ENCODE measurements around the gene SUGP2.
"Not testable (repeated sequence)": the region's sequence is repeated elsewhere in the genome, so short reads cannot be mapped to it uniquely, and the experiment has no call there.

The SUGP2 gene

DNA sequence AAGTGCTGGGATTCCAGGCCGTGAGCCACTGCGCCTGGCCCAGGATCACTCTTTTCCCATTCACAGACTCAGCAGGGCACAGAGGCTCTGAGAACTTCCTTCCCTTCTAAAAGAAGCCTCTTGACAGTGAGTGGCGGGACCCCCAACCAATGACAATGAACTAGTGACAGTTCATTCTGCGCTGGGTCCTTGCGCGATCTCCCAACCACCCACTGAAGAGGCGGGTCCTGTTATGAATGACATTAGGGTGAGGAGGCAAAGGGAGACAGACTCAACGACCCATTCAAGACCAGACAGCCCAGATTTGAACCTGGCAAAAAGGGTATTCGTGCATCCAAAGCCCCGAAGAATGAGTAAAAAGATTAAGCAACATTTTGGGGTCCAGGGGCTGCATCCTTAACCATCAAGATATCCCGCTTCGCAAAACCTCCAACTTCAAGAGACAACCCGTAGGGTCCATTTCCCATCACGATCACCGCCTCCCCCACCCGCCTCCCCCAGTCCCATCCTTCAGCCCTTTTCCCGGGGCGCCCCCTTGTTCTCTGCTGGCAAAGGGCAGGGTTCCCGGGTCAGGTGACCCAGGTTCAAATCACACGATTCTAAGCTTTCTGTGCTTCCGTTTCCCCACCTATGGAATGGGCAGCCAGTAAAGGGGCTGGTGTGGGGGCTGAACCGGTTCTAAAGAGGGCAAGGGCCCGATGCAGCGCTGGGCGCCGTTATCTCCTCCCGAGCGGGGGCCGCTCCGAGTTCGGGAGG is 719 bp downstream of the SUGP2 start:
- Histone ChIP-seq H3K27ac (peak overlapping the region; percentile 93 to 96), H3K4me3 (peak overlapping the region; percentile 92)
- TF ChIP-seq, protein P1, sequence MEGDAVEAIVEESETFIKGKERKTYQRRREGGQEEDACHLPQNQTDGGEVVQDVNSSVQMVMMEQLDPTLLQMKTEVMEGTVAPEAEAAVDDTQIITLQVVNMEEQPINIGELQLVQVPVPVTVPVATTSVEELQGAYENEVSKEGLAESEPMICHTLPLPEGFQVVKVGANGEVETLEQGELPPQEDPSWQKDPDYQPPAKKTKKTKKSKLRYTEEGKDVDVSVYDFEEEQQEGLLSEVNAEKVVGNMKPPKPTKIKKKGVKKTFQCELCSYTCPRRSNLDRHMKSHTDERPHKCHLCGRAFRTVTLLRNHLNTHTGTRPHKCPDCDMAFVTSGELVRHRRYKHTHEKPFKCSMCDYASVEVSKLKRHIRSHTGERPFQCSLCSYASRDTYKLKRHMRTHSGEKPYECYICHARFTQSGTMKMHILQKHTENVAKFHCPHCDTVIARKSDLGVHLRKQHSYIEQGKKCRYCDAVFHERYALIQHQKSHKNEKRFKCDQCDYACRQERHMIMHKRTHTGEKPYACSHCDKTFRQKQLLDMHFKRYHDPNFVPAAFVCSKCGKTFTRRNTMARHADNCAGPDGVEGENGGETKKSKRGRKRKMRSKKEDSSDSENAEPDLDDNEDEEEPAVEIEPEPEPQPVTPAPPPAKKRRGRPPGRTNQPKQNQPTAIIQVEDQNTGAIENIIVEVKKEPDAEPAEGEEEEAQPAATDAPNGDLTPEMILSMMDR (IDR thresholded peaks at IDR 0.05), result no peak
- DNase-seq (ENCODE audit: low spot score), result peak; percentile 91

DNA sequence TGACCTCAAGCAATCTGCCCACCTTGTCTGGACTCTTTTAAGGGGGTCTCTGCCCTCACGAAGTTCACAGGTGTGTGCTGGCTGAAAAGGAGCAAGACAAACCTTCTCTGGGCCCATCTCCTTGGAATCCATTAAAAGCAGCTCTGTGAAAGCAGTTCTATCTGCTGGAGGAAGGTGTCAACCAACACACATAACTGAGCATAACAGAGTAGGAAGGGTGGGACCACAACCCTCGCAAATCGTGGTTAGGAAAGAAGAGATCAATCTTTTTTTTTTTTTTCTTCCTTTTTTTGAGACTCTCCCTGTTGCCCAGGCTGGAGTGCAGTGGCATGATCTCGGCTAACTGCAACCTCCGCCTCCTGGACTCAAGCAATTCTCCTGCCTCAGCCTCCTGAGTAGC is 1.4 kb downstream of the SUGP2 start:
- TF ChIP-seq, protein P1 (IDR thresholded peaks at IDR 0.05), result no peak
- no peak for DNase-seq (ENCODE audit: low spot score)
- peak overlapping the region in 1 of 2 donors; percentile 93 for H3K27ac ChIP-seq
- H3K4me3 ChIP-seq, result peak overlapping the region; percentile 92

DNA sequence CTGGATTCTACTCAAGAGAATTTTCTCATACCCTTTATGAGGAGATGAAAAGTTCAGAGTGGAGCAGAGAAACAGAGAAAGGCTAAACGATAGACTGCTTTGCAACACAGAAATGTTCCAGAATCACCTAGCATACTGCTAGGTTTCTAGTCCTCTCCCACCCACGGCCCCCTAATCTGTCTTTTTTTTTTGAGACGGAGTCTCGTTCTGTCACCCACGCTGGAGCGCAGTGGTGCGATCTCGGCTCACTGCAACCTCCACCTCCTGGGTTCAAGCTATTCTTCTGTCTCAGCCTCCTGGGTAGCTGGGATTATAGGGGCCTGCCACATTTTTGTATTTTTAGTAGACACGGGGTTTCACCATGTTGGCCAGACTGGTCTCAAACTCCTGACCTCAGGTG is 4.8 kb downstream of the SUGP2 start:
- Histone ChIP-seq H3K27ac (no peak overlapping the region), H3K4me3 (no peak overlapping the region)
- TF ChIP-seq, protein P1 (IDR thresholded peaks at IDR 0.05), result no peak
- no peak for DNase-seq (ENCODE audit: low spot score)

DNA sequence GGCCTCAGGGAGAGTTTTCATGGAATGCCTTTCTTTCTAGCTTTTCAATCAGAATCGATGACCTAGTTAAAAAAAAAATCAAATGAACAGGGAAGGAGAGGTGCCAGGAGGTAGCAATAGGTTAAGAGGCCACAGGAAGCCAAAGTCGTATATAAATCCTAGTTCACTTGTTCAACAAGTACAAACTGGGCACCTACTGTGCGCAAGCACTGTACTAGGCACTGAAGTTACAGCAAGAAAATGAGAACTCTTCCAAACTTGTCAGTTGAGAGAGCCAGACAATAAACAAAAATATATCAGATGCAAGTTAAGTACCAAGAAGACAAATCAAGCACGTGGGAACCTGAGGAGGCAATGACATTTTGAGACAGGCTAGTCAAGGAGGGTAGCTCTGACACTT is 6.1 kb downstream of the SUGP2 start:
- H3K27ac ChIP-seq, result no peak overlapping the region
- DNase-seq (ENCODE audit: low spot score), result no peak
- TF ChIP-seq, protein P1 (IDR thresholded peaks at IDR 0.05), result no peak
- no peak overlapping the region for H3K4me3 ChIP-seq

DNA sequence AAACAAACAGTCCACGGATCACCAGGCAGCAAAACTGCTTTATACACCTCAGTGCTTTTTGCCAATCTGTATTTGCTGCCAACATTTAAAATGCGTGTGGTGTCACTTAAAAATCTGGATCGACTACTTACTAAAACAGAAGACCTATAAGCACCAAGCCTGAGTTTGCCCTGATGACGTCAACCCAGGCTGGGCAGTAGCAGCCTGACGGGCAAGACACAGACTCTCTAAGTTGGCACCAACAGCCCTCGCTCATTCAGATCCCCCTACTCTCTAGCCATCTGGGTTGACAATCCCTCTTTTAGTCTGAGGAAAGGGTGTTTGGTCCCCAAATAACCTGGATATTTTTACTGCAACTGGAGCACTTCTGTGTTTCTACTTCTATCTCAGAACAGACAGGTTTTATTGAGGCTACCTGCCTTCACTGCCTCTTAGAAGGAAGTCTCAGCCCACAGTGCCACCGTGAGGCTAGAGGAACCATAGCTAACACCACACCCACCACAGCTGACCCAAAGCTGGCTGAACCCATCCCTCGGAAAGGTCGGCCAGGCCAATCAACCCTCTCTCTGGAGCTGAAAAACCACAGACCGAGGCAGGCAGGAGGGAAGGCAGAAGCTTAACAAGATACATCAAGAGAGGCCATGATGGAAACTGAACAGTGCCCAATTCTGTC is 6.9 kb downstream of the SUGP2 start:
- Histone ChIP-seq H3K4me3 (no peak overlapping the region), H3K27ac (no peak overlapping the region)
- TF ChIP-seq, protein P1 (IDR thresholded peaks at IDR 0.05), result no peak
- no peak for DNase-seq (ENCODE audit: low spot score)

DNA sequence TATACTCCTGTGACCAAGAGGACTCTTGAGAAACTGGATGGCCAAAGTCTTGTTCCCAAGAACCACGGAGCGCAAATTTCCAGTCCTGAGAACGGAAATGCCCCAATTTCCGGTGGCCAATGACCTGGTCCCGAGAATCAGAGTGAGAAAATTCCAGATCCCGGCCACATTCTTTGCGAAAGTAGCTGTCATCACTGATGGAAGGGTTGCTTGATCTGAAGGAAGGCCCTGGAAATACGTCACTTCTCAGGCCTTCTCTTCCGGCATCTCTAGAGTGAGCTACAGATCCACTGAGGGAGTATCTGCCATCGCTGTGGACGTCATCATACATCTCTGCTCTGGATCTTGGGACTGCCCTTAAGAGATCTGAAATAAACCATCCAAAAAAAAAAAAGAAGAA is 7.5 kb downstream of the SUGP2 start:
- DNase-seq (ENCODE audit: low spot score), result no peak
- TF ChIP-seq, protein P1 (IDR thresholded peaks at IDR 0.05), result no peak
- H3K4me3 ChIP-seq, result no peak overlapping the region
- H3K27ac ChIP-seq, result no peak overlapping the region

DNA sequence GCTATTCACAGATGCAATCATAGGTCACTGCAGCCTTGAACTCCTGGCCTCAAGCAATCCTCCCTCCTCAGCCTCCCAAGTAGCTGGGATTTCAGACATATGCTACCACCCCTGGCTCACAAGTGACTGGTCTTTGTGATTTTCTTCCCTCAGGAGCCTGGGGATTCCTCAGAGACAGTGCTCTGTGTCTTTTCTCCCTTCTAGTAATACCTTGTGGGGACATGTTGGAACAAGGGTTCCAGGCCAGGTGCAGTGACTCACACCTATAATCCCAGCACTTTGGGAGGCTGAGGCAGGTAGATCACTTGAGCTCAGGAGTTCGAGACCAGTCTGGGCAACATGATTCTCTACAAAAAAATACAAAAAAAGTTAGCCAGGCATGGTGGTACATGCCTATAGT is 9.9 kb downstream of the SUGP2 start:
- DNase-seq (ENCODE audit: low spot score); H3K4me3 ChIP-seq; H3K27ac ChIP-seq: not testable (repeated sequence)

All from coronary artery (tissue), 2 donors.